Mucosa of rectum (tissue), 2 donors: ENCODE measurements around the gene DYNC1I1.
A peak's percentile ranks its signal among the peaks of the same experiment; 100 is the strongest.

Source experiments
- H3K27ac ChIP-seq, 2 donors: one replicate each; pipeline ENCODE4 v1.7.0; 2013; ENCODE audit warnings: inconsistent platforms in 2 of 2, low read depth in 2 of 2, low read length in 2 of 2
- H3K27me3 ChIP-seq, 2 donors: one replicate each; pipeline ENCODE4 v1.7.0; 2013; ENCODE audit warnings: low read length in 2 of 2; ENCODE audit not compliant: control insufficient read depth in 2 of 2, insufficient read depth in 2 of 2
- H3K36me3 ChIP-seq, 2 donors: one replicate each; pipeline ENCODE4 v1.7.0; 2013; ENCODE audit warnings: low read length in 2 of 2; ENCODE audit not compliant: control insufficient read depth in 2 of 2, insufficient read depth in 2 of 2
- H3K4me1 ChIP-seq, 2 donors: one replicate each; pipeline ENCODE4 v1.7.0; 2013; ENCODE audit warnings: low read length in 2 of 2, mild to moderate bottlenecking in 1 of 2; ENCODE audit not compliant: control insufficient read depth in 2 of 2, insufficient read depth in 2 of 2
- H3K4me3 ChIP-seq, 2 donors: one replicate each; pipeline ENCODE4 v1.7.0; 2013; ENCODE audit warnings: low read length in 2 of 2
- H3K9ac ChIP-seq, 2 donors: one replicate each; pipeline ENCODE4 v1.7.0; 2013; ENCODE audit warnings: low read length in 2 of 2, low read depth in 1 of 2, mild to moderate bottlenecking in 1 of 2
- H3K9me3 ChIP-seq, 2 donors: one replicate each; pipeline ENCODE4 v1.7.0; 2013; ENCODE audit warnings: low read length in 2 of 2; ENCODE audit not compliant: control insufficient read depth in 2 of 2
- donor health status: healthy.
- donor health status: Normal muscosa, but diverticular disease.

The DYNC1I1 gene

DNA sequence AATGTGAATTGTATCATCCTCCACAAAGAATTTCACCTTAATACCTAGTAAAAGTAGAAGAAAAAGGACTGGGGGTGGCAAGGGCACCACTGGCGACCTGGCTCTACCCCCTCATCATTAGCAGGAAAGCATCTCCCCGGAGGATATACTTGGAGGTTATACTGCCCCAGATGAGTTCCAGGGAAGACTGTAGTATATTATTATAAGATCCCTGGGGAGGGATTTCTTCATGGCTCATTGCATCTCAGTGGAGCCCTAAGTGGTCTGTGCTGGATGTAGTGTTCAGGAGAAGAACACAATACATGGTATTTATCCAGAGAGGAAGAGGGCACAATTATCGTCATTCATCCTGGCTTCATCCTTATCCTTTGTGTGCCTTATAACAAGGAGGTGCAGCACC, 14.2 kb upstream of the DYNC1I1 start:
- H3K4me1 ChIP-seq, result no peaks in the 10 kb centered on the region
- no peaks in the 10 kb centered on the region for H3K9me3 ChIP-seq
- H3K4me3 ChIP-seq, result no peak overlapping the region
- H3K27ac ChIP-seq, result no peak overlapping the region
- H3K27me3 ChIP-seq, result peaks cover 0 to 3% of the 10 kb centered on the region in 2 donors
- no peaks in the 10 kb centered on the region for H3K36me3 ChIP-seq
- H3K9ac ChIP-seq, result no peak overlapping the region

DNA sequence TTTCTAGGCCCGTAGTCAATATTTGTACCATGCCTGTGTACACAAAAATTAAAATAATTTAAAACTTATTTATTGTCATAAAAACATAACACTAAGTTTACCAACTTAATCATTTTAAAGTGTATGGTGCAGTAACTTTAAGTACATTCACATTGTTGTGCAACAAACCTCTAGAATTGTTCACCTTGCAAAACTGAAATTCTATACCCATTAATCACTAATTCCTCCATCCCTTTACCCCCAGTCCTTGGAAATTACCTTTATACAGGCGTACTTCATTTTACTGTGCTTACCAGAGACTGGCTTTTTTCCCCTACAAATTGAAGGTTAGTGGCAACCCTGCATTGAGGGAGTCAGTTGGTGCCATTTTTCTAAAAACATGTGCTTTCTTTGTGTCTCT, 6.3 kb upstream of the DYNC1I1 start:
- Histone ChIP-seq H3K4me1 (no peaks in the 10 kb centered on the region), H3K4me3 (no peak overlapping the region), H3K9me3 (no peaks in the 10 kb centered on the region), H3K27me3 (no peaks in the 10 kb centered on the region), H3K36me3 (no peaks in the 10 kb centered on the region), H3K27ac (no peak overlapping the region), H3K9ac (no peak overlapping the region)

DNA sequence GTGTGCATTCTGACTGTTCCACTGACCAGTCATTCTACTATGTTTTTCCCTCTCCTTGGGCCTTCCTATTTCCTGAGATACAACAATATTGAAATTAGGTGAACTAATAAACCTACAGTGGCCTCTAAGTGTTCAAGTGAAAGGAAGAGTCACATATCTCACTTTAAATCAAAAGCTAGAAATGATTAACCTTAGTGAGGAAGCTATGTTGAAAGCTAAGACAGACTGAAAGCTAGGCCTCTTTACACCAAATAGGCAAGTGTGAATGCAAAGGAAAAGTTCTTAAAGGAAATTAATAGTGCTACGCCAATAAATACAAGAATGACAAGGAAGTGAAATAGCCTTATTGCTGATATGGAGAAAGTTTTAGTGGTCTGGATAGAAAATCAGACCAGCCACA, 5.7 kb upstream of the DYNC1I1 start:
- Histone ChIP-seq H3K9ac (no peak overlapping the region), H3K27ac (no peak overlapping the region), H3K4me1 (no peaks in the 10 kb centered on the region), H3K9me3 (no peaks in the 10 kb centered on the region), H3K27me3 (no peaks in the 10 kb centered on the region), H3K4me3 (no peak overlapping the region), H3K36me3 (no peaks in the 10 kb centered on the region)

DNA sequence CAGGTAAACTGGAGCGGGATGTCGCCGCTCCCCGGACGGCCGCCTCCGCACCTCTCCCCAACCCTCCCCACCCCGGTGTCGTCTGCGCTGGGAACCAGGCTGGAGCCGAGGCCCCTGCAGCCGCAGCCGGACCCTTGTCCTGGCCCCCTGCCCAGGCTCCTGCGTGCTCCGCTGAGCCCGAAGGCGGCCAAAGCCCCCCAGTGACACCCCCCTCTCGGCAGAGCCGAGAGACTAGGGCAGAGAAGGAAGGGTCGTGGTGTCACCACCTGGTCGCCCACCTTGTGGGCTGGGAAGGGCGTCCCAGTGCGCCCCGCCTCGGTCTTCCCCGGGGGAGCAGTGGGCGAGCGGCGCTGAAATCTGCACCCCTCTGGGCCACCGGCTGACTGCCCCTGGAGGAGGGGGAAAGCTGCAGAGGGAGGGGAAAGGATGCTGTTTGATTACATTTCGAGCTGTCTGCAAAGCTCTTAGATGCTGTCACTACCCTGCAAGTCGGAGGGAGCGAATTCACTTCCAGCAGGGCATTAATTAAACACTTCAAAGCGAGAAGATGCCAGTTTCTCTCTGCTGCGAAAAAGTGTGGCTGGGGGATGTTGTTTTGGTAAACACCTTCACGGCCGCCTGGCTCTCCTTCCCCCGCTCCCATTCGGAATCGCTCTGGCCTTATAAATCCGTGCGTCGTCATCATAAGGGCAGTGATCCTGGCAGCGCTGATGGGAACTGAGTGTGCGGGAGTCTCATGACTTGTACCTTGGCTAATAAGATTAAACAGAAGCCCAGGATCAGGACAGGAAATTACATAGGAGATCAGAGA, 622 bp downstream of the DYNC1I1 start:
- H3K4me1 ChIP-seq, result peaks cover 0 to 4% of the 10 kb centered on the region in 2 donors
- no peak overlapping the region for H3K9ac ChIP-seq
- no peaks in the 10 kb centered on the region for H3K36me3 ChIP-seq
- H3K9me3 ChIP-seq, result no peaks in the 10 kb centered on the region
- peaks cover 0 to 12% of the 10 kb centered on the region in 2 donors for H3K27me3 ChIP-seq
- no peak overlapping the region for H3K27ac ChIP-seq
- H3K4me3 ChIP-seq, result peak overlapping the region; percentile 56 to 59

DNA sequence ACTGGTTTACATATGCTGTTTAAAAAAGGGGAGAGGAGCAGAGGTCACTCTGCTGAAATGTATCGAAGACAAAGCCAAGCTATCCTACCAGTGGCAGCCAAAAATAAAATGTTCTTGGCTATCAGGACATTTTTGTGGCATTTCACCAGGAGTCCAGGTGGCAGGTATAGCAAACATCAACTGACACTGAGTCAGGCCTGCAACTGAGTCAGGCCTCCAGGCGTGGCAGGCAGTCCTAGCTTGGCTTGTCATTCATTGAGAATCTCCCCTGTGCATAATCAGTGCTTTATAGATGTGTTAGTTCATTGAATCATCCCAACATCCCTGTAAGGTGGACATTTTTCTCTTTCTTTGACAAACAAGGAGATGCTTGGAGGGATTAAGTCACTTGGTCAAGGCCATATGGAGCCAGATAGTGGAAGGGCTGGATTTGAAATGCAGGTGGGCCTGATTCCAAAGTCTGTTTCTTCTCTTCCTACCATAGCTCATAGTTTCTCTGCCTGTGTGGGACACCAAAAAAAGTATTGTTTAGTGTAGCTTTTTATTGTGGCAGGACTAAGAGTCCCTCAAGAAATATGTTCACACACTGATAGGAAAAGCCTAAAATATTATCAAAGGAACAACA, 4.3 kb downstream of the DYNC1I1 start:
- Histone ChIP-seq H3K4me3 (no peak overlapping the region), H3K4me1 (peaks cover 0 to 4% of the 10 kb centered on the region in 2 donors), H3K27ac (no peak overlapping the region), H3K36me3 (no peaks in the 10 kb centered on the region), H3K9me3 (no peaks in the 10 kb centered on the region), H3K9ac (no peak overlapping the region), H3K27me3 (peaks cover 0 to 12% of the 10 kb centered on the region in 2 donors)

DNA sequence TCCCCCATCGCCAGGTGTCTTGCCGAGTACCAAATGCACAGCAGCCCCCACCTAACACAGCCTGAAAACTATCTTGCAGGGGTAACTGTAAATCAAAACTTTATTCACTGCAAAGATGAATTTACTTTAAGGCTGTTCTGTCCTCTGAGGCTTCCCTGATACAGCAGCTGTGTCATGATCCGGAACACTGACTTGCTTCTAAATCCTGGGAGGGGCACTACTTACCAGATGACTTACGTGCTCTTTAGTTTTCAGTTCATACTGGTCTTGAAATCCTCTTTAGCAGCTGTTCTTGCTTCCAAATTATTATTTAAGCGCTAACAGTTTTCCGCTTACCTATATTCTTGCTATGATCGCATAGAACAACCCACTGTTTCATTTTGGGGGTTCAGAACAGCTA, 4.9 kb downstream of the DYNC1I1 start:
- Histone ChIP-seq H3K4me1 (peaks cover 0 to 4% of the 10 kb centered on the region in 2 donors), H3K27me3 (peaks cover 0 to 12% of the 10 kb centered on the region in 2 donors), H3K9me3 (no peaks in the 10 kb centered on the region), H3K9ac (no peak overlapping the region), H3K36me3 (no peaks in the 10 kb centered on the region), H3K4me3 (no peak overlapping the region), H3K27ac (no peak overlapping the region)

DNA sequence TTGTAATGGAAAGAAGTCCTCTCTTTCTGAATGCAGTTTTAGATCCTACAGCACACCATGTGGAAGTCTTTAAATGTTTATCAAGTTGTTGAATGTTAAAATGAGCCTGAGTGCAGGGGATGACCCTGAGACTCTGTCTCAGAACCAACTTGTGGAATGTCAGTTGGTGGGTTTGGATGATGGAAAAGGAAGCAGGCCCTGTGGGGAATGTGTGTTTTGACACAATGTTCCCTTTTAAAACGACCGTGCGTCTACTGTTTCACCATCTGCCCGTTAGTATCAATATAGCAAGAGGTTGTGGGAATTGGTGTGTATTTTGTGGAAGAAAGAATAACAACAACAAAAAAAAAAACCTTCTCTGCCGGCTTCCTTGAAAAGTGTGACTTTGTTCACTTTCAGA, 8.3 kb downstream of the DYNC1I1 start:
- H3K27ac ChIP-seq, result no peak overlapping the region
- H3K4me3 ChIP-seq, result no peak overlapping the region
- H3K4me1 ChIP-seq, result no peaks in the 10 kb centered on the region
- H3K9me3 ChIP-seq, result no peaks in the 10 kb centered on the region
- H3K27me3 ChIP-seq, result no peaks in the 10 kb centered on the region
- no peak overlapping the region for H3K9ac ChIP-seq
- no peaks in the 10 kb centered on the region for H3K36me3 ChIP-seq

DNA sequence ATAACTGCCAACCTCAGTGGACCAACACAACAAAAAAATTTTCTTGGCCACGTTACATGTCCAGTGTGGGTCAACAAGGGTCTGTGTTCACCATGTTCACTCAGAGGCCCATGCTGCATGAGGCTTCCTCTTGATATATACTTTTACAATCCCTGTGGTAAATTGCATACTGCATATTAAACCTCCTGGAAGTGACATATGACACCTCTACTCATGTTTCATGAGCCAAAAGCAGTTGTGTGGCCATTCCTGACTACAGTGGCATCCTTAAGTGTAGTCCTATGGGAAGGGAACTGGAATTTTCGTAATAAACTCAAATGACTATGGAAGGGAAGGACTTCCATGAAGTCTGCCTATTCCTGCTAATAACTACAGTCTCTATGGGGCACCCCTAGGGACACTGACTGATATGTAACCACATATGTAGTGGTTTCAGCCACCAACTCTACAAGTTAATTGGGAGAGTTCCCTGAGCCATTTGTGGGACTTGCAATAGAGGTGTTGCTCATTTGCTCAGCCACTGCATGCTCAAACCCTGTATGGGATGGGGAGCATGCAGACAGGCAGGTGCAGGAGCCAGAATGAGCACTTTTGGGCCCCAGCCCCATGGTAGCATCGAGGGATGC, 9.7 kb downstream of the DYNC1I1 start:
- no peaks in the 10 kb centered on the region for H3K9me3 ChIP-seq
- no peak overlapping the region for H3K9ac ChIP-seq
- H3K27ac ChIP-seq, result no peak overlapping the region
- H3K36me3 ChIP-seq, result no peaks in the 10 kb centered on the region
- no peak overlapping the region for H3K4me3 ChIP-seq
- H3K4me1 ChIP-seq, result no peaks in the 10 kb centered on the region
- H3K27me3 ChIP-seq, result no peaks in the 10 kb centered on the region

DNA sequence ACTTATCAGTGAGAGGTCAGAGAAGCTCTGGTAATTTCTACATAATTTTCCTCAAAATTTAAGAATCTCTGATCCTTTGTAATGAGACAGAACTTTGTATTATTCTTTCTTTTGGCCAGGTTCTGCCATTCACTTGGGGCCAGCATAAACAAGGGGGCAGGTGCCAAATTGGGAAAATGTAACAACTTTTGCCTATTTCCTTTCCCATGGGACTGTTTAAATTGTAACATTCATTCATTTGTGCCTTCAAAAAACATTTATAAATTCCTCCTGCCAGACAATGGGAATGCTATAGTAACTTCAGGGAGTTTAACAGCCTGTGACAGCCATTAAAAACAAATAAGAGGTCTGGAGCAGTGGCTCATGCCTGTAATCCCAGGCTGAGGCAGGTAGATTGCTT, 12.4 kb downstream of the DYNC1I1 start:
- Histone ChIP-seq H3K36me3 (no peaks in the 10 kb centered on the region), H3K4me3 (no peak overlapping the region), H3K9me3 (no peaks in the 10 kb centered on the region), H3K4me1 (no peaks in the 10 kb centered on the region), H3K27ac (no peak overlapping the region), H3K9ac (no peak overlapping the region), H3K27me3 (no peaks in the 10 kb centered on the region)

DNA sequence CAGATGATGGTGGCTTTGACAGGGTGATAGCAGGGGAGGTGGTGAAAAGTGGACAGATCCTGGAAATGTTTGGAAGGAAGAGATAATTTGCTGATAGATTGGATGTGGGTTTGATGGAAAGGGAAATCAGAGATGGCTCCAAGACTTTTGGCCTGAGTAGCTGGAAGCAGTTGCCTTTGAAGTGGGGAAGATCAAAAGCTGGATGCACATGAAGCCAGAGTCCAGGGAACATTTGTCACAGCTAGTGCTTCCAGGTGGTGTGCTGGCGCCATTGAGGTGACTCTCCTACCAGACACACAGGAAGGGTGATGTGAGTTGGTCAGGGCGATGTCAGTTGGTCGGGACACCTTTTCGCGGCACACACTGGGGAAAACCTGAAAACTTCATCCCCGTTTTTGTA, 15.9 kb downstream of the DYNC1I1 start:
- Histone ChIP-seq H3K27me3 (no peaks in the 10 kb centered on the region), H3K9me3 (no peaks in the 10 kb centered on the region), H3K27ac (no peak overlapping the region), H3K4me1 (no peaks in the 10 kb centered on the region), H3K9ac (no peak overlapping the region), H3K4me3 (no peak overlapping the region), H3K36me3 (no peaks in the 10 kb centered on the region)
